ENCODE data around the gene GLCE.
"Not testable (repeated sequence)": the region's sequence is repeated elsewhere in the genome, so short reads cannot be mapped to it uniquely, and the experiment has no call there.

GLCE gene

DNA sequence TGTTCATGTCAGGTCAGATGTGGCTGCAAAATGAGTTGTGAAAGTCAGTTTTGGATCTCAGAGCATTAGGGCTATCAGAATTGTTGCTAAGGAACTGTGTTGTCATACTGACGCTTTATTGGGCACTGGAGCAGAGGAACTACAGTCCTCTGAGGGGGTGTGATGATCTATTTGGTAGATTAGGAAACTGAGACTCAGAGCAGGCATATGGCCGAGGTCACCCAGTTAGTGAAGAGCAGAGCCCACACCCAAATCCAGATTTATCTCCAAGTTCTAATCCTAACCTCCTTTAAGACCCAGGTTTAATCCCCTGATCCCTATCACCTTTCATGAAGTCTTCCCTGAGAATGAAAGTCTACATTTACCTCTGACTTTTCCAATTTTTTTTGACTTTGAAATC lies 25.6 kb upstream of the GLCE start:
- in situ Hi-C loops (cut with MboI; ENCODE audit: low sequenced_read_pairs): no loop called here

DNA sequence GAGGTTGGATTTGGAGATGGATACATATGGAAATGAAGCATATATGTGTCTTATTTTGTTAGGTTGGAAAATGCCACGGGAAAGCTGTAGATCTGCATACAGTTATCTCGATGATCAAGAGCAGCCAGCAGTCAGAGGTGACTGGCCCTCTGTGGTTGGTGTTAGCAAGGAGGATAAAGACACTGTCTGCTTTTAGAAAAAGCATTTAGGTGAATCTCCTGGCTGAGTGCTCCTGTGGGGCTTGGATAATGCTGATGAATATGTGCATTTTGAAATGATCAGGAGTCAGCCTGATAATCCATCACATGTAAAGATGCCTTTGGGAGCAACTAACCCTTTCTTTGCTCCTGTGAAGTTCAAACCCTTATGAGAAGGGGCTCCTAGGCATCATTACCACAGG lies 24.9 kb upstream of the GLCE start:
- in situ Hi-C loops (cut with MboI; ENCODE audit: low sequenced_read_pairs): no loop called here

DNA sequence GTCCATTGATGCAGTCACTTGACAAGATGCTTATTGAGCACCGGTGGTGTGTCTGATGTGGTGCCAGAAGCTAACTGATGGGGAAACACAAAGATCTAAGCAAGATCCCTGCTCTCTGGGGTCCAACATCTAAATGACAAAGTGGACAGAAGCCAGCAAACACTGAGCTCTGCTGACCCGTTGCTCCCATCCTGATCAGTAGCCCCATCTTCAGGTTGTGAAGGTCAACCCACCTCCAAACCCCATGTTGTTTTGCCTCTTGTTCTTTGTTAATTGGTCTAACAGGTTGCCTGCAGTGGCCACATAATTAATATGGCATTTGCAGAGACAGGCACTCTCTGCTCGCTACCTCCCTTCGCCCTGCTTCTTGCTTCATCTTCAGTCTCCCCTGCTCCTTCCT lies 21.5 kb upstream of the GLCE start:
- in situ Hi-C loops (cut with MboI; ENCODE audit: low sequenced_read_pairs): no loop called here

DNA sequence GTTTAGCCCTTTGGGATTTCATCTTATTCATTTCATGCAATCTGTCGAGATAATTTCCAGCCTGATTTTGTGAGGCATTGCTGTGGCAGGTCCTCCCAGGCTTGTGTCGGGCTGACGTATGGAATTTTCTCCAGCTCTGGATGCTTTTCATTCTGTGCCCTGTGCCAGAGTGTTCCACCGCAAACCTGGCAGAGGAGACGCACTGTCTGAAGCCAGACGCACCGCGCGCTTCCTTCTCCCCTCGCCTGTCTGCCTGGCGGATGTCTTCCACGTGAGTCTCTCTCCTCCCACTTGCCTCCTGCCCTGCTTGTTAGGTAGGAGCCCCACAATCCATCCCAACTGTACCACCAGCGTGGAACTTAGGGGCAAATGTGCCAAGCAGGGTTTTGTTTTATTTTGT lies 20.1 kb upstream of the GLCE start:
- in situ Hi-C loops (cut with MboI; ENCODE audit: low sequenced_read_pairs): no loop called here

DNA sequence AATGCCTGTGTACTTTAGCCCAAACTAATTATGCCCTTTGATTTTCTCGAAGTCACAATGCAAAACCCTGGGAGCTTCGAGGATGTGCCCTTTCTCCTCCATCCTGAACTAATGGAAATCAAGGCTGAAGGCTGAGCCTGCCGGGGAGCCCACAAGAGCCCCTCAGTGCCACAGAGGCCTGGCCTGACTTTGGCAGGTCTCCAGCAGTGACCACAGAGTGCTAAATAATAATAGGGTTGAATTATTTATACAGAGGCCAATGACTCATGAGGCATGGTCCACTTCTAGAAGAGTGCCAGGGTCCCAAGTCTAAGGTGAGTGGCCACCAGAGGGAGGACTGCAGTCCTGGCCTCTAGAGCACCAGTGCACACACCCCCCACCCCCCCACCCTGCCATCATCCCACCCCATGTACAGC lies 19.1 kb upstream of the GLCE start:
- in situ Hi-C loops (cut with MboI; ENCODE audit: low sequenced_read_pairs): no loop called here

DNA sequence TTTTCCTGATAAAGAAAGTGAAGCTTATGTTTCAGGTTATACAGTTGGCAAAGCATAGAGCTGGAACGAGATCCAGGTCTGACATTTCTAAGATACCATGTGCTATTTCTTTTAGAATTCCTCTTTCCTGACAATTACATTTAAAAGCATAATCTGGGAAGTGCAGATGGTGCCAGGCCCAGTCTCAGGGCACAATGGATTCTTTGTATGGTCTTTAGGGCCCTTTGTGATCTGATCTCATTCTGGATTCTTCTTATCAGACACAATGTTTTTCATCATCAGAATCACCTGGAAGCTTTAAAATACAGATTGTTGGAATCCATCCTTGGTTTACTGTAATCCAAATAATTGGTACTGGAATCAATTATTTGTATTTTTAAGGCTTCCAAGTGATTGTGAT lies 18.6 kb upstream of the GLCE start:
- in situ Hi-C loops (cut with MboI; ENCODE audit: low sequenced_read_pairs): no loop called here

DNA sequence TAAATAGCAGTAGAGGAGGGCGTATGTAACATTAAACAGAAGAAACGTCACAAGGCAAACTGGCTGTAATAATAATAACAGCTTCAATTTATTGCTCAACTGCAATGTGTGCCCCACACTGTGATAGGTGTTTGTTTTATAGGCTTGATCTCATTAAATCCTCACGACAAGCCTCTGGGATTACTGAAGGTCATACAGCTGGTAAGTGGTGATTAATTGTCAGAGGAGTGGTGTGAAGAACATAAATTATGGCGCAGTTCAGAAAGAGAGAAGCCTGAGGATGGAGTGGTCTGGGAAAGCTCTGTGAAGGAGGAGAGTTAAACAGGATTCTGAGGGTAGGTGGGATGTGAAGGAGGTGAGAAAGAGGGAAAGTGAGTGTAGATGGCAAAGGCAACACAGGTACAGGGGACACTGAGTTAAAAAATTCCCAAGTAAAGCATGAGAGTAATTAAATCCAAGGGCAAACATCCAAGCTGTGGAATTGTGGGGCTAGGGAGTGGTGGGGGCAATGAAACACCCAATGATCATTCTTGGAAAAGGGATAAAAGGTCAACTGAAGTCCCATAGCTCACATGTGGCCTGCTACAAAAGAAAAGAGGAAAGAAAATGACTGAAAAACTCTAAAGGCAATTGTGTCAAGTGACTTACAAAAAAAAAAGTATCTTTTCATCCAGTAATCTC lies 16.5 kb upstream of the GLCE start:
- in situ Hi-C loops (cut with MboI; ENCODE audit: low sequenced_read_pairs): no loop called here

DNA sequence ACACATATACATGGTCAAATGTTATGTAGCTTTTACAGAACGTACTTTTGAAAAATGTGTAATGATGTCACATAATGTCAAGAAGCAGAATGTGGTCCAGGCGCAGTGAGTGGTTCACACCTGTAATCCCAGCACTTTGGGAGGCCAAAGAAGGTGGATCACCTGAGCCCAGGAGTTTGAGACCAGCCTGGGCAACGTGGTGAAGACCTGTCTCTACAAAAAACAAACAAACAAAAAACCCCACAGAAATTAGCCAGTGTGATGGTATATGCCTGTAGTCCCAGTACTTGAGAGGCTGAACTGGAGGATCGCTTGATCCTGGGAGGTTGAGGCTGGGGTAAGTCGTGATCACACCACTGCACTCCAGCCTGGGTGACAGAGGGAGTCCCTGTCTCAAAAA lies 15.9 kb upstream of the GLCE start:
- in situ Hi-C loops (cut with MboI; ENCODE audit: low sequenced_read_pairs): no loop called here

DNA sequence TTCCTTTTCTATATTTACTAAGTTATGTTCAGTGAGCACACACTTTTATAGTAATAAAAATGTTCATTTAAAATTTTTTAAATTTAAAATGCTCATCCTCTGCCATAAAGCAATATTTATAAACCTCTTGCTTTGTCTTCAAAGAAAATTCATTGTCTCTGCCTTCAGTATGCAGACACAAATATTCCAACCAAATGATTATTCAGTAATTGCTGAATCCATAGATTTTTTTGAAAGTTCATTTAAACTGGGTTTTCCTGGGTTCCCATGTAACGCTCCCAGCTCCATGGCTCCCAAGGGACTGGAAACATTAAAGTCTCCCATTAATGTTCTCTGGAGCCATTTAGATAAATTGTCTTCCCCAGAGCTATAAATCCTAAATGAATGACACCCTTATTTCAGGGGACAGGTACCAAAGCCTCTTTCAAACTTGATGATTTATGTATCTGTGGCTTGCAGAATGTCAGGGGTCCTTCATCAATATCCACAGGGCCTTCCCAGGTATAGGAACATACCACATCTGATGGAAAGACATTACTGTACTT lies 15.2 kb upstream of the GLCE start:
- in situ Hi-C loops (cut with MboI; ENCODE audit: low sequenced_read_pairs): no loop called here

DNA sequence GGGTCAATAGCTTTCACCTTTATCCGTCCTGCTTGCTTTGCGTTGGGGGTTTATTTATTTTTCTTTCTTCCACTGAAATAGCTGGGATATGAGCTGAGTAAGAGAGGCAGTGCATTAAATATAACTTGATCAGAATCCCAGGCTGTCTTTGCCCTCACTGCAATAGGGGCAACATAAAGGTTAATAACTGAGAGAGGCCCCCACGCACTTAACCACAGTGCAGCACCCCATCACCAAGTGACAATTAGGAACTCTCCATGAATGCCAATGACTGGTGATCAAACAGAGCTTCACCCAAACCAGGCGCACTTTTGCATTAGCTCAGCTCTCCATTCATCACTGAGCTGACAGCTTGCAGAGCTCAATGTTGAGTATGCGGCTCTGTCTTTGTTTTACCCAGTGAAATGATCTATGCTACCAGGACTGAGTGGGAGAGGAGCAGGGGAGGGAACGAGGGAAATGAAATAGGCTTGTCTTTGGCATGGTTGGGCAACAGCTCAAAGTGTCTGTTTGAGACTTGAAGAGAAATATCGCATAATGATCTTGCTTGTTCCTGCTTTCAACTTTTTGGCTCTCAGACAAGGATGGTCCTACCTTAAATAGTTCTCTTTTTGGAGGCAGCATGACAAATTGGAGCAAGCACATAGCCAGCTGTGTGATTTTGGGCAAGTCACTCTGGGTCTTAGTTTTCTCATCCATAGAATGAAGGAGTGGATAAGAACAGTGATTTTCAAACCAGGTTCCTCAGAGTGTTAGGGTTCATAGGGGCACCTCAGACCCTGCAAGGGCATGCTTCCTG lies 14.5 kb upstream of the GLCE start:
- in situ Hi-C loops (cut with MboI; ENCODE audit: low sequenced_read_pairs): no loop called here

DNA sequence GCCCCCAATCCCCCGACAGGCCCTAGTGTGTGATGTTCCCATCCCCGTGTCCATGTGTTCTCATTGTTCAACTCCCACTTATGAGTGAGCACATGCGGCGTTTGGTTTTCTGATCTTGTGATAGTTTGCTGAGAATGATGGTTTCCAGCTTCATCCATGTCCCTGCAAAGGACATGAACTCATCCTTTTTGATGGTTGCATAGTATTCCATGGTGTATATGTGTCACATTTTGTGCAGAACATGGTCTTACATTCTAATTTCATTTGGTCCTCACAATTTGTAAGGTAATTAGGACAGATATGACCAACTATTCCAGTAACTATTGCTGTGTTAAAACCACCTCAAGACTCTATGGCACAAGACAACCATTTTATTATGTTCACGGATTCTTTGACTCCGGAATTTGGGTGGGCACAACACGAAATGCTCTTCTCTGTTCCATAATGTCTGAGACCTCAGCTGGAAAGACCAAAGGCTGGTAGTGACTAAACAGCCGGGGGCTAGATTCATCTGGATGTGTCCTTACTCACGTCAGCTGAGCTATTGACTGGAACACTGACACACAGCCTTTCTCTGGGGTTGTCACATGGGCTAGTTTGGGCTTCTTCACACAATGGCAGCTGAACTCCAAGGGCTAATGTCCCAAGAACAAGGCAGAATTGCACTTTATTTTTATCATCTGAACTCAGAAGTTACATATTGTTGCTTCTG lies 13.6 kb upstream of the GLCE start:
- in situ Hi-C loops (cut with MboI; ENCODE audit: low sequenced_read_pairs): no loop called here

DNA sequence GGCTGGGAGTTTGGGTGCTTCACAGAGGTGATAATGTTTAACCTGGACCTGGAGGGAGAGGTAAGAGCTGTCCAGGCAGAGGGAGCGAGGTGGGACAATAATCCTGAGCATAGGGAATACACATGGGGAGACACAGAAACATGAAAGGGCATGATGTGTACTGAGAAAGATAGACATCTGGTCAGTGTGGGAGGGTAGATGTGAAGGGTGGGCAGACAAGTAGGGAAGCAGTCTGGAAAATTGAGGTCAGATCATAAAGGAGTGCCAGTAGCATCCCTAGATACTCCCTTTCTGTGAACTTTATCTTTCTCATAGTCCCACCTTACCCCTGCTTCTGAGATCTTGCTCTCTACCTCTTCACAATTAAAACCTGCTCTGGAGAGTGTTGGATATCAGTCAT lies 12.0 kb upstream of the GLCE start:
- in situ Hi-C loops (cut with MboI; ENCODE audit: low sequenced_read_pairs): no loop called here

DNA sequence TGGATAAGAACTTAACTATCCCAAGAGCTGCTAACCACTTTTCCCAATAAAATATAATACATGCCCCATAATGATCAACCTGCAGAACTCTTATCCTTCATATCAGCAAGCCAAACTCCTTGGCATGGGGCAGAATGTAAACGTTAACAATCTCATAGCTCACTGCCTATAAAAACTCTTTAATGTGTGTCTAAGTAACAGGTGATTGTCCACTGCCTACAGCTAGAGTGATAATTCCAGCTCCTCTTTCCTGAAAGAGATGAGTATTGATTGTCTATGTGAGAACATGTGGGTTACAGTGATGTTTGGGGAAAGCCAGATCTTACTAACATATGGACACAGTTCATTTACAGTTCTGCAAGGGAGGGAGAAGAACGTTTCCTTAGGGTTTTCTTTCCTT lies 11.3 kb upstream of the GLCE start:
- in situ Hi-C loops (cut with MboI; ENCODE audit: low sequenced_read_pairs): no loop called here

DNA sequence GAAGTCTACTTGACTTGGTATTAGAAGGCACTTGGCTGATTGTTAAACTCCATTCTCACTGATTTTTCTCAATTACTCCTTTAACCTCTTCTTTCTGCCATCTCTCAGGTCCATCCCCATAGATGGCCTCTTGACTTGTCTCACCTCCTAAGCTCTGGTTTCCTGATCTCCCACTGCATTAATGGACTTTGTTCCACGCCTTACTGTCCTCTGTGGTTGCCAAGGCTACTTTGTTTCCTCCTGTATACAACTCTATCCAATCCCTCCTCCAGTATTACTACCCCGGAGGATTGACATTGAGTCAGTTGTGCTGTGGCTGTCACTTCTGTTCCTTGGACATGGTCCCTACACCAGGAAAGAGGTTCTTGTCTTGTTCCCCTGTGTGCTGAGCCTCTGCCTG lies 10.6 kb upstream of the GLCE start:
- in situ Hi-C loops (cut with MboI; ENCODE audit: low sequenced_read_pairs): no loop called here

DNA sequence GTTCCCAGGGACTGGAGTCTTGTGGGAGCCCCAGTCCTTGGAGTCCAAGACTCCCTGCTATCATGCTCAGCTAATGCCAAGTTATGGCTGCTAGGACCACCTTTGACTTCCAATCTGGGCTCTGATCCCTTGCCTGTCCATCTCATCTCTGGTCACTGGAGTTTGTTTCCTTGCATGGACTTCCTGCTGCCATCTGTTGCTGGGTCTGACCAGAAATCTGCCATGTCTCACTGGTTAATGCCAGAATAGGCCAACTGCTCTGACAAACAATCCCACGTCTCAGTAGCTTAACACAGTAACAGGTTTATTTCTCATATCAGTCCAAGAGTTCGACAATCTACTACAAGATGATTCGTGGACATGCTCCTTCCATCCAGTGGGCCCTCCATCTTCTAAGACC lies 10.1 kb upstream of the GLCE start:
- in situ Hi-C loops (cut with MboI; ENCODE audit: low sequenced_read_pairs): no loop called here

DNA sequence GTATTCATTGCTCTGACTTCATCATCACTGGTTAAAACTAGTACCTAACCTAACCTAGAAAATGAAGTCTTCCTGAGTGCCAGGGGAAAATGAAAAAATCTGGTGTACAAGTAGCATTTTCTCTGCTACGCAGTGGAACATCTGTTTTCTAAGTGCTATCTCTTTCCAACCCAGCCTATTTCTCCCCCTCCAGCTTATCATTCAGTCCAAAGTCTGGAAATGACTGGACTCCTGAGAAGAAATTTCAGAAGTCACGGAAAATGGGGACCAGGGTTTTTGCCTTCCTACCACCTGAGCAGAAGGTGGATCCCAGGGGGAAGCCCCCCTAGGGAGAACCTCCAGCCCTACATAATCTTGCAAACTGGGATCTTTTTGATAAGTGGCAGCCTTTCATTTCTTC lies 9.6 kb upstream of the GLCE start:
- in situ Hi-C loops (cut with MboI; ENCODE audit: low sequenced_read_pairs): no loop called here

DNA sequence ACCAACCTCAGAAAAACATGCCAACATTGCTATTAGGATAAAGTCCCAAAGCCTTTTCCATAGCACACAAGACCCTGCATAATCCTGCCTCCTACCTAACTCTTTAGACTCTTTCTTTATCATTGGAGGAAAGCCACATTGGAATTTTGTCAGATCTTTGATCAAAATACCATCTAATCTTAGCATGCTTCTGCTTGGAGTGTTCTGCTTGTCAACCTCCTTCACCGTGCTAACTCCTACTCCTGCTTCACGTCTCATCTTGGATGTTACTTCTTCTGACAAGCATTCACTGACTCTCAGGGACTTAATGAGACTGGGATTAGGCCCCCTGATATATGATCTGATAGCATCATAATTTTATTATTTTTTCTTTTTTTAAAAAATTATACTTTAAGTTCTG lies 7.4 kb upstream of the GLCE start:
- in situ Hi-C loops (cut with MboI; ENCODE audit: low sequenced_read_pairs): no loop called here

DNA sequence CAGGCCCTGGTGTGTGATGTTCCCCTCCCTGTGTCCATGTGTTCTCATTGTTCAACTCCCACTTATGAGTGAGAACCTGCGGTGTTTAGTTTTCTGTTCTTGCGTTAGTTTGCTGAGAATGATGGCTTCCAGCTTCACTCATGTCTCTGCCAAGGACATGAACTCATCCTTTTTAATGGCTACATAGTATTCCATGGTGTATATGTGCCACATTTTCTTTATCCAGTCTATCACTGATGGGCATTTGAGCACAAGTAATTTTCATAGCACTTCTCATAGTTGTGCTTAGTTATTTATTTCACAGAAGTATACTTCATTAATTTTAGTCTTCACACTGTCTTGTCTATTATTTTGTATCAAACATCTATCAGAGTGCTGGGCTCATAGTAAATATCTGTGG lies 6.8 kb upstream of the GLCE start:
- in situ Hi-C loops (cut with MboI; ENCODE audit: low sequenced_read_pairs): not testable (repeated sequence)

DNA sequence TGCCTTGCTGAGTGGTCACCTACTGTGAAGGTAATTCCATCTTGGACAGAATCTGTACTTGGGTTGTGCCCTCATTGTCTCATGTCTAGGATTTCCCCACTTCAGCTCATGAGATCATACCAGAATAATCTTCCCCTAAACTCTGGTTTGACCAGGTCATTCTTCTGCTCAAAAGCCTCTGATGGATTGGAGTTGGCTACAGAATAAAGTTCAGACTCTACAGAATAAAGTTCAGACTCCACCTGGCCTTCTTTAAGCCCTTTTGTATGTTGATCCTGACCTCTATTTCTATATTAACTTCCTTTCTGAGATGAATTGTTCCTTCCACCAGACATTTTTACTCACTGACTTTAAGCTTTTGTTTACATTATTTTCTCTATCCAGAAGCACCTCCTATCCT lies 6.4 kb upstream of the GLCE start:
- in situ Hi-C loops (cut with MboI; ENCODE audit: low sequenced_read_pairs): no loop called here

DNA sequence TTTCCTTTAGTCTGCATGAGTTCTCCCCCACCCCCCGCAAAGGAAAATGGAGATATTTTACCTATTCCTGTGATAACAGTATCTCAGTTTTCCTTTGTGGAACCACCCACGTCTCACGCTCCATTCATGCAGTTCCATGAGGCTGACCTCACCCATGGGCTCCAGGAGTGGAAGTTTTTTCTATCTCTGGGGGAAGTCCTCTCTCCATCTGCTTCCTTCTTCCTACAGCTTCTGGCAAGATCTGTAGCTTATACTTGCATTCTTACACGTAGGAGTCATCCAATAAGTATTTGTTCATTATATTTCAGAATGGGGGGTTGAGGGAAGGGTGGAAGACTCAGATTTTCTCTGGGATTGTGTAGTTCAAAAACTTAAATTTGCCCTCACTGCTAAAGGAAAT lies 5.8 kb upstream of the GLCE start:
- in situ Hi-C loops (cut with MboI; ENCODE audit: low sequenced_read_pairs): no loop called here

DNA sequence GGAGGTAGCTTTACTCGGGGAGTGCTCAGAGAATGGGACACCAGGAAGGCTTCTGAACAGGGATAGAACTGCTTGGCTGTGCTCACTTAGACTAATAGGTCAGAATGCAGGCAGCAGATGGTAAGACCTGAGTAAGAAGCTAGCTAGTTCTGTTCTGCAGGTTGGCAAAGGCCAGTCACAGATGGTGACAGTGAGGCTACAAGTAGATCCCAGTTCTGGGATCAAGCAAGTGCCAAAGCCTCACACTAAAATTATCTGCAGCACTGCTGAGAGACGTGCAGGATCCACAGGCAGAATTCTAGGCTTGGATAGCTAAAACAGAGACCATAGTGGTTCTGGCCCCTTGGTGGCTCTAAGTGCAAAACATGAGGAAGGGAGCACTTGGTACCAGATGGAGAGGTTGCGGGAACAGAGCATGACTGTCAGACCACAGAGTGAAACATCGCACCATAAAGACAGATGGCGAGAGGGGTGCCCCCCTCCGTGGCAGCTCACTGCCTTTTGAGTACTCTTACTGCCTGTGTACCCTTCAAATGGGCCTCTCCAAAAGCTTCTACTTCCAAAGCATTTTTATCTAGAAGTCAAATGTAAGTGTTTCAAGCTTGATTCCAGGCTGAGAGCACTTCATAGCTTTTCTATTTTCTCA lies 3.6 kb upstream of the GLCE start:
- in situ Hi-C loops (cut with MboI; ENCODE audit: low sequenced_read_pairs): no loop called here
